Right ventricle myocardium inferior (tissue), 1 donor: Measurements from ENCODE around the gene RAPGEF4. TPM values are rescaled to one million over a fixed set of nuclear protein-coding genes. Genes with fewer than 3 reads are reported as not detected.

Experiments used
- ATAC-seq: fragments of 200-7000 bp; cut with Tn5 transposase; one replicate; pipeline ENCODE4 v1.9.1; 2020; ENCODE audit warnings: mild to moderate bottlenecking, moderate library complexity
- DNase-seq: peaks from one replicate; pipeline ENCODE4 v3.0.0; 2021; ENCODE audit errors: missing footprints
- intact Hi-C: fragments of 100-400 bp; cut with DNase I; formaldehyde crosslinking; loops from one replicate; pipeline ENCODE4 v1.11.0; 2022
- total RNA-seq: library from RNA; stranded (reverse); fragmentation: NEBNext Ultra II Directional; extraction: Animal tissue kit (Norgen Biotek cat#: 25700); gene quantifications from one replicate; pipeline ENCODE4 v1.2.1, GENCODE V29; 2021
- donor health status: DM: no; HTN: yes; CAD: no; lungs with severe emphysema.

Gene RAPGEF4
- total RNA-seq, 1 donor from 2014 or later = 9.0 TPM

DNA sequence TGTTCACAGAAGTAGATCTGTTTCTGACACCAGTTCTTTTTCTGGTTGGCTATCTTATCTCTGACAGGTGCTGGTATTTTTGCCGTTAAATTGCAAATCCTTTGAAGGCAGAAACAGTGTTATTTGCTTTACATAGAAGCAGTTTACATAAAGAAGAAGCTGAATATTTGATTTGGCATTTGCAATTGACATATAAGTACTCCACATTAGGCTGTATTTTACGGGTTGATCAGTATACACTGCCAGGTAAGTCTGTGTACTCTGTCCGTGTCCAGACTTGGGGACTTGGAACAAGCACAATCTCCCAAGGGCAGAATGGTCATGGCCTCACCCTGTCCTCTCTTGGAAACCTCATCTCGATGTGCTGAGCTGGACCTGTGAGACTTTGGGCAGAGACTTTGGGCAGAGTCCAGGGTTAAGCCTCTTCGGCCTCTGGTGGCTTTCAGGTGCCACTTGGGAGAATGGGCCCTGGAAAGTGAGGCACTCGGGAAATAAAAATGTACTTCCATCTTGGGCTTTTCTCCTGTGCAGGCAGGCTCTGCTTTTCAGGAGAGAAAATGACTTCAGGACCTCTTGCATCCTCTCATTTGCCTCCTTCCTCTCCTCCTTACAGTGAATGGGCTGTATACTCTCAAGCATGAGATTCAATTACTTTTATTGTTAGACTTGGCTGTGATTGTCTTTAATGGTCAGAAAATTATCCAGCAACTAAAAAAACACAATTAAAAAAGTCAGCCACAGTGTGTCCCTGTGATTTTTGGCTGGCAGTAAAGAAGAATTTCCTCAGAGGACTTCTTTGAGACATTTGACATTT lies 108.5 kb downstream of the RAPGEF4 start:
- no peak for DNase-seq
- intact Hi-C loops = no loop called here
- ATAC-seq = peak; percentile 61

DNA sequence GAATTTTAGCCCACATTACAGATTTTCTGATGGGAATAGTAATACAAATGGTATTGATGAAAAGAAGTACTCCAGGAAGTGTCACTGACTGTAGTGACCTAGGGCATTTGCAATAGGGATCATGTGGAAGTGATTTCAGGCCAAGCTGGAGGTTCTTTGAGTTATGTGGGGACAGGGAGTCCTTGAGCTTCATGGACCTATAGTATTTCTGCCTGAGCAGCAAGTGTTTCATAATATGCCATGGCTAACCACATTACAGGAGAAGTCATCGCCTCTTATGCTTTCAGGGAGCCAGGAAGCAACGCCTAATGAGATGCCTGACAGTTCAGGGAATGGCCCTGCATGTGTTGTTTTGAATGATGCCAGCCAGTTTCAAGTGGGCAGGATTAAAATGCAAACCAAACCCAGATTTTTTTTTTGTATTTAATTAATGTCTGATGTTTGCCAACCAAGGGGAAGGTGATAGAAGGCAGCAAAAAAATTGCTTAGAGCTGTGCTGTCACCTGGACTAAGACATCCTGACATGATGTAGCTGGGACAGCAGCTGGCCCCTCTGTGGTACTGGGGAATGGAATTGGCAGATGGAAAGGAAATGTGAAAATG lies 109.5 kb downstream of the RAPGEF4 start:
- intact Hi-C loops = no loop called here
- ATAC-seq (no peak), DNase-seq (no peak)

DNA sequence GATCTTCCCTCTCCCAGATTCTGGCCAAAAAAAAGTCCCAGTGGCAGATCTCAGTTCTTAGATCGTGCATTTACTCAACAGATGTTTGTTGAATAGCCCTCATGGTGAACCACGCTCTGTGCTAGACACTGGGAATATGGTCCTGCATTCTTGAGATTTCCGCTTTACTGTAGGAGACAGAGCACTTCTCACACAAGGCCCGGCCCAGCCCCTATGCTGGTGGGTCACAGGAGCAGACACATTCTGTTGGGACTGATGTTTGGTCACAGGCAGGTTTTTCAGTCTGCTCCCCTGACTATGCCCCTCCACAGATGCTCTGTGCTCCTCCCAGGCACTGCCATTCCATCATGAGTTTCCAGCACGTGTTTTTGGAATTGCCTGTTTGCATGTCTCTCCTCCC lies 110.9 kb downstream of the RAPGEF4 start:
- ATAC-seq (no peak), DNase-seq (no peak)
- intact Hi-C loops = no loop called here

DNA sequence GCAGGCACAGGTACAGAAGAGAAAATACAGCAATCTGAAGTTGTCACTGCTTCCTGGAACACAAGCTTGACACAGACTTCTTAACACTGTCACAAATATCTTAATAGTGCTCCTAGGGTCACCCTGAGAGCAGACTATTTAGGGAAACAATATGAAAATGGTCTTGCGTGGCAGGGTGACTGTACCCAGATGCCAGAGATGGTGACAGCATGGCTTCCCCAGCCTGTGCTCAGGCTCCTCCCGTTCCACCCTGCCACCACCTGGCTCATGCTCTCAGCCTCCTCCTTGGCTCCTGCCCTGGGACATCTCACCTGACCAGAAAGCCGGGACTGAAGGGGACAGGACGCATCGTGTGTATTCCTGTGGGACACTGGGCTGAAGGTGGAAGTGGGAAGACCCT lies 111.5 kb downstream of the RAPGEF4 start:
- intact Hi-C loops = no loop called here
- ATAC-seq (no peak), DNase-seq (no peak)

DNA sequence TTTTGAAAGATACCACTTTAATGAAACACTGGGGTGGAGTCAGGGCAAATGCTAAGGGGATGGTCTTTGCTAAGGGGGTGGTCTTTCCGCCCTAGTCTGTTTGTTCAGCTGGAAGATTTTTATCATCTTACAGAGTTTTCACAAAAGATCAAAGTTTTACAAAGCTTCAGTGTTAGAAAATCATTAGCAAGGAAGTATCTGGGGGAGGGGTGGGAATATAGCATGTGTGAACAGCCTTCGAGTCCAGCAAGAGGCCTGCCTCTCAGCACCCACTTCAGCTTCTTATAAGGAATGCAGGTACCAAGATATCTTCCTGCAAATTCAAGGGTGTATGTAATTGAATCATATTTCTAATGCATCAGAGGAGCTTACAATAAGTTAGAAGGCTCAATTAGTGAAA lies 112.9 kb downstream of the RAPGEF4 start:
- no peak for ATAC-seq
- no peak for DNase-seq
- intact Hi-C loops = no loop called here

DNA sequence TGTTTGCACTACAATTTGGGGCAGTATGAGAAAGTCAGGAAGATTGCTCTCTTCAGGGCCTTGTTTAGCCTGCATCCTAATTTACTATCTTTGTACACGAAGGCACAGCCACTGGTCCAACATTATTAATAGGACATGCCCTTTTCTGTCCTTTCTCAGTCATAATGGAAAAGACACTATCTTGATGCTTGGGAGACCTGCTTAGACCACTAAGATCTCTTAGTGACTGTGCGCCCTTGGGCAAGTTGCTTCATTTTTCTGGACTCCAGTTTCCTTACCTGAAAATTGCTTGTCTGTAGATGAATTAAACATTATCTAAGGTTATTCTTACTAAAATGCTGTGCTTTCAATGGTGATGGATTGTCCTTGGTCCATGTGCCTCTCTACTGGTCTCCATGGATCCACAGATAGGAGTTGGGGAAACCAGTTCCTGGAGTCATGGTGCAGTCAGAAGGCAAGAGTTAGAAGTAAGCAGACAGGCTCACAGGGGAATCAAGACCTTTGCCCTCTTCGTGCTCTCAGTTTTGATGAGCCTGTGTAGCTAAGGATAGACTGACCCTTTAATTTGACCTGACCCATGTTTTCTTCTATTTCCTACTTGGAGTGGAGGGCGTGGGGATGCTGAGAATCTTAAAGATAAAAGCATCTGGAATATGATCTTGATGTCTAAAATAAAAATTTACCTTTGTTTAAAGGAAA lies 114.0 kb downstream of the RAPGEF4 start:
- ATAC-seq (peak; percentile 39), DNase-seq (no peak)
- intact Hi-C loops = no loop called here

DNA sequence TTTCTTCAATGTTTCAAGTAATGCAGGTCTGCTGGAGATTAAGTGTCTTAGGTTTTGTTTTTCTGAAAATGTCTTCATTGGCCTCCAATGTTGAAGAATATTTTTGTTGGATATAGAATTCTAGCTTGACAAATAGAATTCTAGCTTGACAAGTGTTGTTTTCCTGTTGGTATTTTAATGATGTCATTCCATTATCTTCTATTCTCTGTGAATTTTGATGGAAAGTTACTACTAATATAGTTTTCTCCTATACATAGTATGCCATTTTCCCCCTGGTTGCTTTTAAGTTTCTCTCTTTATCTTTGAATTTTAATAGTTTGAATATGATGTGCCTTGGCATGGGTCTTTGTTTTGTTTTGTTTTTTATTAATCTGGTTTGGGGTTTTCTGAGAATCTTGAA lies 119.9 kb downstream of the RAPGEF4 start:
- ATAC-seq (no peak), DNase-seq (no peak)
- intact Hi-C loops = no loop called here

DNA sequence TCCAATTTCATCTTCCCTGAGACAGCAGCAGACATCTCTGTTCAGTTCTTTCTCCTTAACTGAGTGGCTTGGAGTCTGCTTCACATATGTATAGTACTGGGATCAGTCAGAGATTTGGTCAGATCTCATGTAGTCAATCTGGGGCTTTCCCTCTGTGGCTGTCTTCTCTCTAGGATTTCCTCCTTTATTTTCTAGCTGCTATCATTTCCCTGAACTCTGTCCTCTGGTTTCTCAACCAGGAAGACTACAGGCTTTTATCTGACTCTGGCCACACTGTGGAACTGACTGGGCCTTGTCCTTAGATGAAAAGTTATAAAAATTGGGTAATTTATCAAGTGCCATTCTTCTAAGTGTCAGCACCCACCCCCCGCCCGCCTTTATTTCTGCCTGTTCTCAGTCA lies 121.0 kb downstream of the RAPGEF4 start:
- intact Hi-C loops = no loop called here
- ATAC-seq (no peak), DNase-seq (no peak)

DNA sequence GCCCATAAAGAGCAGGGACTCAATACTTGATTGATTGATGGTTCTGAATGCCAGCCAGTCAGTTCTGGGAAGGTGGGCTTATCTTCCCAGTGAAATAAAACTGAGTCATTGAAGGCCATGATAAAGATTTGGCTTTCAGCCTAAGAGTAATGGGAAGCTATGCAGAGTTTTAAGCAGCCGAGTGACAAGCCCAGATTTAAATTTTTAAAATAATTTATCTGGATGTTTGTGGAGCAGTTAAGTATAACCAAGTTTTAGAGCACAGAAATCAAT lies 122.8 kb downstream of the RAPGEF4 start:
- ATAC-seq (no peak), DNase-seq (no peak)
- intact Hi-C loops = no loop called here

DNA sequence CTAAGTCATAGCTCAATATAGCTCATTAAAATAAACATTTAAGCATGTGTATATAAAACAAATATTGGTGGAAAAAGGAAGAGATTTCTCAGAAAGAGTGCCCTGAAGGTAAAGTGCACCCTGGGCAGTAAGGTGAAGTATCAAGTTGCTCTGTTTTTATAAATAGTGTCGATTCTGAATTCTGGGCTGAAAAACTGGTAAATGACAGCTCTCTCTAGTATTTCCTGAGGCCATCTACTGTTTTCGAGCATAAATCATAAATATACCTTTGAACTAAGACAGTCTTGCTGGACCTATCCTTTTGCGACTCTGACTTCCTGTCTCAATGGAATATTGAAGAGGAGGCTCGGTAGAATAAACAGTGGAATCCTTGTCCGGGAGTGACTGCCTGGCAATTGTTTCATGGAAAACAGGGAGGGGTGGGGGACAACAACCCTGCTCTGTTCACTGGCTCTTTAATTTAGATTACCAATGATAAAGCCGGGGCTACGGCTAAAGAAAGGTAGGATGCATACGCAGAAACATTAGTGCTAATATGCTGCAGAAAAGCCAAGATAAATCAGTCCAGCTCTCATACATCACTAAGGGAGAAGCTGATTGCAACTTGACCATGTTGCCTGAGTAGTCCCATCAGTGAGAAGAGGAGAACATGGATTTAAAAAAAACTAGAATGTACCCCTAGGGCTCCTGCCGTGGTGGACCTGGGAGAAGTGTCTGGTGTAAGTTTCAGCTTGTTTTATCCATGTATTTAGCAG lies 124.1 kb downstream of the RAPGEF4 start:
- intact Hi-C loops = loop anchor here (5.0 kb wide), 1 partner anchor 37 kb away; no protein-coding TSS in a partner anchor
- ATAC-seq = no peak
- no peak for DNase-seq

DNA sequence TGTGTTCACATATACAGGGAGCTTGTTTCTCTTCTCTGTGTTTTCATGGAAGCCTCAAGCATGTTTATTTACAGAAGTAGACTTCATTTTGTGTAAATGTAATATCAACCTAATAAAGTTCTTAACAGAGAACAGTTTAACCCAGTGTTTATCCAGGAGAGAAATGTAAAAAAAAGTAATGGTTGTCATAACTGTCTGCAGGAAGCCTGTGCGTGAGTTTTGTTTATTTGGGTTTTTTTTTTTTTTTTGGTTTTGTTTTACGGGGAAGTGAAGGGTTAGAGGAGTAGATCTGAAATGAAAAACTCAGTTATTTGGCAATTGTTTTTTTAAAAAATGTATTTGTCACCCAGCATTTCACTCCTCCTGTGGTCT lies 124.7 kb downstream of the RAPGEF4 start:
- DNase-seq = no peak
- ATAC-seq = no peak
- intact Hi-C loops = loop anchor here (5.0 kb wide), 1 partner anchor 38 kb away; no protein-coding TSS in a partner anchor

DNA sequence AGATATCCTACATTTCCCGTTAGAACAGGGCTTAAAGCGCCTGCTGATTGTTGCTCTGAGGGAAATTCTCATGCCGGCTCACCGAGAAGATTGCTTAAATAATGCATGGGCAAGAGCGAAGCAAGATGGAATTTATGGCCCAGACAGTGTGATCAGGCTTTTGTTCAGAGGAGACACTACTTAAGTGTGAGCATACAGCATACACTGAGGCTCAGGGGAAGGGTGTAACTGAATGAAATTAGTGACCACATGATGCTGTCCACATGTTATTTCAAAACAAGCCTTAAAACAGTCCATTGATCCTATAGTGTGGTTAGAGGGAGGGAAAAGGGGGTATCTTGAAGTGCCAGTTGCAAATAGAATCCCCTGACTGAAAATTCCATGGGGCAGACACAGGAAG lies 125.5 kb downstream of the RAPGEF4 start:
- DNase-seq (no peak), ATAC-seq (no peak)
- intact Hi-C loops = loop anchor here (5.0 kb wide), 1 partner anchor 39 kb away; no protein-coding TSS in a partner anchor

DNA sequence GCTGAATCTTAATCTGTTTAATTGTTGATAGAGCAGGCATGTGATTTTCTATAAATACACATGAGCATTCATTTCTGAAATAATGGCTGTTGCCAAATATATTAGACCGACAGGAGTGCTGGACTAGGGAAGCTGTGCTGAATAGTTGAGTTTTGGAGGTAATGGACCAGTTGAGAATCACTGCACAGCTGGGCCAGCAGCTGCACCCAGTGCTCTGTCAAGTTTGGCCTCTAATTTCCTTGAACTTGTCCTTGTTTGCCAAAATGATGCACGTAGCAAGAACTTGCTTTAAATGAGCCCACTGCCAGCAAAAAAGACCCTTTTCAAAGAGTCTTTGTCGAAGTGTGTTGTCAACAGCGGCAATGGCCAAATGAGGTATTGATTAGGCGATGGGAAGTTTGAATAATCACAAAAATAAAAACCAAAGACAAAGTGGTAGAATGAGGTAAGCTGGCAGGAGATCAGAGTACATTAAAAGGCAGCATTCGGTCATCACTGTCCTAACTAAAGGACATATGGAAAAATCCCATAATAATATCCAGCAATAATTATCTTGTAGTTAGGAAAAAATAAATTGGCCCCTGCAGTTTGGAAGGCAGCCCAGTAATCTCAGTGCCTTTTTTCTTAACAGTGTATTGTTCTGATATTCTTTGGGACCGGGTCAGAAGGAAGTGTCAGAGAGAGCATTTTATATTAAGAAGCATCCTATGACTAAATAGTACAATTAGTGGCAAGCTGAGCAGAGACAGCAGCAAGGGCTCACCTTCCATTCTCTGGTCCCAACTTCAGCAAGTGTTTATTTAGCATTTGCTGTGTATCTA lies 126.2 kb downstream of the RAPGEF4 start:
- DNase-seq (no peak), ATAC-seq (peak; percentile 49)
- intact Hi-C loops = loop anchor here (5.0 kb wide), 1 partner anchor 40 kb away; no protein-coding TSS in a partner anchor

DNA sequence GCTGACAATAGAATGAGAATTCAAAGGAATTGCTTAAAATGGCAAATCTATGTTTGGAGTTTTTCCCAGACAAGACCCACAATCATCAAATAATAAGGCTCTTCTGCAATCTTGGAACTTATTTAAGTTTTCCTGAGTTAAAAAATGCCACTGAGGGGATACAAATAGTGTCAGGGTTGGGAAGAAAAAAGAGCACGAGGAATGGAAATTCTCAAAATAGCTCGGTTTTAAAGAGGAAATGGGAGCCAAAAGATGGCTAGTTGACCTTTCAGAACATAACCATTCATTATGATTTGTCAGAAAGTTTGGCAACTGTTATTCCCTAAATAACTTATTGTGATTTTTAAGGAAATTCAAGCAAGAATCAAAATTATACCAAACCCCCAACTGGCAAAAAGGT lies 127.7 kb downstream of the RAPGEF4 start:
- intact Hi-C loops = loop anchor here (5.0 kb wide), 1 partner anchor 41 kb away; no protein-coding TSS in a partner anchor
- DNase-seq (no peak), ATAC-seq (no peak)

DNA sequence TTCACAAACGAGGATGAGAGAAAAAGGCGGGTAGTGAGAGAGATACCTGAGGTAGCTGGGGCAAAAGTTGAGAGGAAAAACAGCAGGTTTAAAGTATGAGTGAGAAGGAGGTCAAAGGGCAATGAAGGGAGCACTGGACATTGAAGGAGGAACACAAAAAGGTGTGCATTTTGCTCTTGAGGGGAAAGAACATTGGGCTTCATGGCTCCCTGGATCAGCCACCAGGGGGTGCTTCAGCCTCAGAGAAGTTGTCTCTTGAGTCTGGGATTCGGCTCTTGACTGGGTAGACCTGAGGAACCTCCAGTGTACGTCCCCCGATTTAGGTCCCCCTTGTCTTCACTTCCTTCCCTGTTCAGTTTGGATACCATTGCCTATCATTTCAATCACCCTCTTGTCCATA lies 128.5 kb downstream of the RAPGEF4 start:
- DNase-seq (no peak), ATAC-seq (peak; percentile 66)
- intact Hi-C loops = loop anchor here (1.0 to 5.0 kb wide), 2 partner anchors 42 to 67 kb away; no protein-coding TSS in a partner anchor

DNA sequence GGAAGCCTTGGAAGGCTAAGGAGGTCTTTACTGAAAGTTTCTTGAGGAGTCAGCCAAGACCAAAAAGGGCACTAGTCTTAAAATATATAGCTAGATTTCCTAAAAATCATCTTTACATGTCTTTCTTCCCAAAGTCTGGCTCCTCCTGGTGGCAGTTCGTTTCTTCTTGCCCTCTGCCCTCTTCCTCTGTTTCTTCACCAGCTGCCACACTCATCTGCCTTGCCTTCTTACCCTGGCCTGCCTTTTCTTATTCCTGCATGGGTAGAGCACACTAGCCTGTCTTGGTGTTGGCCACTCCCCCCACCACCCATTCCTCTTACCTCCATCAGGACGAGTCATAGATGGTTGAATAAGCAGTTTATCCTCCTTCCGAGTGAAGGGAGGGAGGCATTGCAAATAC lies 129.8 kb downstream of the RAPGEF4 start:
- DNase-seq (no peak), ATAC-seq (no peak)
- intact Hi-C loops = no loop called here

DNA sequence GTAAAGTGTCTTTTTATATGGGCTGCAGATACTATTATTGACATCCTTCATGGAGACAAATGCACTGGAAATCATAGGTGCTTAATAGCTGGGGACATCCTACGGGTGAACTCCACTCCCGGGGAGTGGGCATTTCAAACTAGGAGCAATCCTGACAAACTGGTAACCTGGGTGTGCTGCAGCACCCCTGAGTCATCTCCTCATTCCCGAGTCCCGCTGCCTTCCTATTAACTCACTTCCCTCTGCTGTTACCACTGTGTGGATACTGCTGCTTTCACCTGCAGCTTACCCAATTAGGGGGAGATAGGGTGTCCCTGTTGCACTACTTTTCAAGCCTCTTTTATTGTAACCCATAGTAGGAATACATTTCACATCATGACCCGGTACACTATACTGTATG lies 134.2 kb downstream of the RAPGEF4 start:
- no peak for DNase-seq
- no peak for ATAC-seq
- intact Hi-C loops = no loop called here

DNA sequence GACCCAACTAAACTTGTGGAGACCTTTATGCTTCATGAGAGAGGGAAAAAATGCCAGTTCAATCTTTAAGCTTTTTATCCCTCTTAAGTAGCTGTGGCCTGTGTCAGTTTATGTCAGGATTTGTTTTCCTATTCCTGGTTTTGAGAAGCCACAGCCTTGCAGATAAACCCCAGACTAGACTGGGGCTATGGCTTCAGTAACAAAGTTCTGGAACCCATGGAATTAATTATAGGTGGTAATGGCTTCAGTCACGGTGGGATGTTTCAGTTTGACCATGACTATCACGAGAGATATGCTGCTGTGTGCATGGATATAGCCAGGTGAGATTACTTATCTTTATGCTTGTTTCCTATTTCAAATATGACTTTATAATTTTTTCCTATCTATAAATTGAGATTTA lies 134.8 kb downstream of the RAPGEF4 start:
- no peak for ATAC-seq
- intact Hi-C loops = no loop called here
- DNase-seq = no peak

DNA sequence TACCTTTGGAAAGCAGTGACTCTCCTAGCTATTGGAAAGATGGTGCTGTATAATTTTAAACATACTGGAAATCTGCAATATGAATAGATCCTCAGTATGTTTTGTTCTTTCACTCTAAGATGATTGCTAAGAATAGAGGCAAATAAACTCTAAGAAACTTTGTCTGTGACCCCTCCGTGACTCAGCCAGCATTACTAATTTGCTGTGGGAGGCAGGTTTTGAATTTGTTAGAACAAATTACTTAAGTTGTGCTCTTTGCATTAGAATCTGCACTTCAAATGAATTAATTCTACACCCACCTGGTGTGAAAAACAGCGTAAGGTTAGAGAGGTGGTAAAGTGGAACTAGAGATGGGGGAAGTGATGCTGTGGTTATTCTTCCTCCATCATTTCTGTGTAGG lies 142.2 kb downstream of the RAPGEF4 start:
- ATAC-seq = no peak

More for the DNA sequence above, 142.2 kb downstream of the RAPGEF4 start:
- intact Hi-C loops = no loop called here
- no peak for DNase-seq
